Measurements from ENCODE around the gene DNM2. TPM values are rescaled to one million over a fixed set of nuclear protein-coding genes. Genes with fewer than 3 reads are reported as not detected.

Gene DNM2
- total RNA-seq, 1 experiment from 2014 or later = 31.7 TPM

DNA sequence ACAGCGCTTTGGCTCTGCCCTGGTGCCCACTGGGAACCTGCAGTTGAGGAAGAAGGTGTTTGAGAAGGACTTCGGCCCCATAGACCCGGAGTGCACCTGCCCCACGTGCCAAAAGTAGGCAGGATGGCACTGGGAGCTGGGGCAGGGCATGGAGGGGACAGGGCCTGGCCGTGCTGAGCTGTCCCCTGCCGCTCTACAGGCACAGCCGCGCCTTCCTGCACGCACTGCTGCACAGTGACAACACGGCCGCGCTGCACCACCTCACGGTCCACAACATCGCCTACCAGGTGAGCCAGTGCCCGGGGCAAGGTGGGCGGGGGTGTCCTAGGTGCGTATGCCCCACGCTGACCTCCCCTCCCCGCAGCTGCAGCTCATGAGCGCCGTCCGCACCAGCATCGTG, 5.1 kb upstream of the DNM2 start:
- in situ Hi-C loops (cut with HindIII; ENCODE audit: low pct_unique_long_range_greater_than_20kb, low sequenced_read_pairs) = no loop called here
- no peak for DNase-seq (ENCODE audit: low read depth, low spot score)

DNA sequence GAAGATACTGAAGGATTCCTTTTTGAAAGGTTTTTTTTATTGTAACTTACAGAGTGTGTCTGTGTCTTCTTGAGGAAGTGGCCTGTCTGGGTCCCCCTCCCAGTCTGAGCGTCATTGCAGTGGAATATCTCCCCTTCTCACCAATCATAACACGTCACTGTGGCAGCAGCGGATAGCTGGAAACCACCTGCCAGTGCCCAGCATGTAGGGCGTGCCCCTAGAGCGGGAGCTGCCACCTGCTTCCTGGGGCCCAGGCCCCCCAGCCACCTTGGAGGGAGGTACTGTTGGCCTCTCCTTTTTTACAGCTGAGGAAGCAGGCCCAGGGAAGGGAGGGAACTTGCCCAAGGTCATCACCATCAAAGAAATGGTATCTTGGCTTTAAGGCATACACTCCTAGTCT, 4.6 kb upstream of the DNM2 start:
- in situ Hi-C loops (cut with HindIII; ENCODE audit: low pct_unique_long_range_greater_than_20kb, low sequenced_read_pairs) = no loop called here
- no peak for DNase-seq (ENCODE audit: low read depth, low spot score)

- DNase-seq (ENCODE audit: low read depth, low spot score) = no peak
- in situ Hi-C loops (cut with HindIII; ENCODE audit: low pct_unique_long_range_greater_than_20kb, low sequenced_read_pairs) = no loop called here
Measured at GRCh38 chr19:10717054-10717355, 874 bp upstream of the DNM2 start.

- DNase-seq (ENCODE audit: low read depth, low spot score) = peak; percentile 15
- in situ Hi-C loops (cut with HindIII; ENCODE audit: low pct_unique_long_range_greater_than_20kb, low sequenced_read_pairs) = no loop called here
Measured at GRCh38 chr19:10718205-10719196, 622 bp downstream of the DNM2 start.

- in situ Hi-C loops (cut with HindIII; ENCODE audit: low pct_unique_long_range_greater_than_20kb, low sequenced_read_pairs) = no loop called here
- no peak for DNase-seq (ENCODE audit: low read depth, low spot score)
Measured at GRCh38 chr19:10719466-10719961, 1.6 kb downstream of the DNM2 start.

- in situ Hi-C loops (cut with HindIII; ENCODE audit: low pct_unique_long_range_greater_than_20kb, low sequenced_read_pairs) = no loop called here
- DNase-seq (ENCODE audit: low read depth, low spot score) = no peak
Measured at GRCh38 chr19:10720607-10721125, 2.8 kb downstream of the DNM2 start.

- DNase-seq (ENCODE audit: low read depth, low spot score) = no peak
- in situ Hi-C loops (cut with HindIII; ENCODE audit: low pct_unique_long_range_greater_than_20kb, low sequenced_read_pairs) = no loop called here
Measured at GRCh38 chr19:10723591-10723990, 5.7 kb downstream of the DNM2 start.

GRCh38 chr19:10724573-10725071, 6.7 kb downstream of the DNM2 start:
- no peak for DNase-seq (ENCODE audit: low read depth, low spot score)
- in situ Hi-C loops (cut with HindIII; ENCODE audit: low pct_unique_long_range_greater_than_20kb, low sequenced_read_pairs) = no loop called here

DNA sequence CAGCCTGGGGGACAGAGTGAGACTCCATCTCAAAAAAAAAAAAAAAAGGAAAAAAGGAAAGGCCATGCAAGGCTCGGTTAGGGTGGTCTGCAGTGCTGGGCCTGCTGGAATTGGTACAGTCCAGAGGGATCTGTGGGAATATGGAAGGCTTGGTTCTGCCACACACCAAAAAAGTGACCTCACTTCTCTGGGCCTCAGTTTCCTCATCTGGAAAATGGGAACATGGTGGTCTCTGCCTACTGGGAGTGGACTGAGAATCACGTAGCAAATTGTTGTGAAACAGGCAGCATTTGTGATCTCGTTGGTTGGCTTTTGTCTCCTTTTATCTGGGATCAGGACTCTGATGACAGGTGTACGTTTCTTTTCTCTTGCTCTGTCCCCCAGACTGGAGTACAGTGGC, 7.5 kb downstream of the DNM2 start:
- DNase-seq (ENCODE audit: low read depth, low spot score) = no peak

GRCh38 chr19:10726268-10726667, 8.4 kb downstream of the DNM2 start:
- in situ Hi-C loops (cut with HindIII; ENCODE audit: low pct_unique_long_range_greater_than_20kb, low sequenced_read_pairs) = no loop called here
- DNase-seq (ENCODE audit: low read depth, low spot score) = no peak

More for the DNA sequence above, 7.5 kb downstream of the DNM2 start:
- in situ Hi-C loops (cut with HindIII; ENCODE audit: low pct_unique_long_range_greater_than_20kb, low sequenced_read_pairs) = no loop called here

DNA sequence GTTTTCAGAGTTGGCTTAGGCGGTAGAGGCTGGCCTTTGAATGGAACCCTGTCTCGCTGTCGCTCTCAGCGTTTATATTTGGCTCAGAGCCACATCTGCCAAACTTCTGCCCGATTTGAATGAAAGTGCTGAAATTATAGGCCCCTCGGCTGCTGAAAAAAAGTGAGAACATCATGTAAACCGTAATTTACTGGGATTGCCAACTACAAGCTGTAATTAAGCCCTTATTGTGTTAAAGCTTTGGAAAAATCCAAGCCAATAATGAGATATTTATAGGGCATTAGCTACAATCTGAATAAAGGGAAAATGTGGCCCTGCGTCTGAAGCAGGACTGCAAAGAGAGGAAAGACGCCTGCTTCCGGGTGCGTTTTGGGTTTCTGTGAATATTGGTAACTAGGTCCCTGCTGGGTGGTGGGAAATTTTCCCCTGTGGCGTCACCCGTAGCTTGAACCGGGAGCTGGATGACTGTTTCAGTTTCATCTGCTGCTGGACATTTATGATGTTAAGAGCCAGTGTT, 9.9 kb downstream of the DNM2 start:
- no peak for DNase-seq (ENCODE audit: low read depth, low spot score)
- in situ Hi-C loops (cut with HindIII; ENCODE audit: low pct_unique_long_range_greater_than_20kb, low sequenced_read_pairs) = no loop called here

DNA sequence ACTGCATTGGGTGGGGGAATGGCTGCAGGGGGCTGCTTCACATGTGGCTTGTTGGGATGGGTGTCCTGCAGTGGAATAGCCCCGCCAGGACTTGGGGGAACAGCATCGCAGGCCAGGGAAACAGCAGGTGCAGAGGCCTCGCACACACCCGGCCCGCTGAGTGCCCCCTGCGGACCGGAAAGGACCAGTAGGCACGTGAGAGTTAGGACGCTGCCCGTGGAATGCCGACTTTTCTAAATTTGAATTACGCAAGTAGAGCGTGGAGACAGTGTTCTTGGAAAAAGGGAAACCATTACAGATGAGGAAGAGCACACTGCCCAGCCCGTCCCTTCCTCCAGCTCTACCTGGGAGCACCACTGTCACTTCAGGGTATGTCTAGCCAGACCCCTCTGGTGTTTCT, 11.5 kb downstream of the DNM2 start:
- in situ Hi-C loops (cut with HindIII; ENCODE audit: low pct_unique_long_range_greater_than_20kb, low sequenced_read_pairs) = no loop called here
- no peak for DNase-seq (ENCODE audit: low read depth, low spot score)

DNA sequence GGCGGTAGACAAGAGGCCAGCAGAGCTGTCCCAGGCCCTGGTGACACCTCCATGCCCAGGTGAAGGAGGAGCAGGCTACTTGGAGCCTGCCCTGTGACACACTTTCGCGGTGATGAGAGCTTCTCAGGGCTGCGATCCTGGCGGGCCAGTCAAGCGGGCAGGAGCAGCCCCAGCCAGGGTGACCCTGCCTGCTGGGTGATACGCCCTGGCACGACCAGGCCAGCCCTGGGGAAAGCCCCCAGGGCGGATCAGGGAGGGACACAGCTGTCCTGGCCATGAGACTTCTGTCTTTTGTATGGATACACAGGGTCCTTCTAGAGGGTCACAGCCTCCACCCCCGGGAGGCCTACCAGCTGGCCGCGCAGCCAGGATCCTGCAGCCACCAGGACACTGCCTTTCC, 13.1 kb downstream of the DNM2 start:
- no peak for DNase-seq (ENCODE audit: low read depth, low spot score)

DNA sequence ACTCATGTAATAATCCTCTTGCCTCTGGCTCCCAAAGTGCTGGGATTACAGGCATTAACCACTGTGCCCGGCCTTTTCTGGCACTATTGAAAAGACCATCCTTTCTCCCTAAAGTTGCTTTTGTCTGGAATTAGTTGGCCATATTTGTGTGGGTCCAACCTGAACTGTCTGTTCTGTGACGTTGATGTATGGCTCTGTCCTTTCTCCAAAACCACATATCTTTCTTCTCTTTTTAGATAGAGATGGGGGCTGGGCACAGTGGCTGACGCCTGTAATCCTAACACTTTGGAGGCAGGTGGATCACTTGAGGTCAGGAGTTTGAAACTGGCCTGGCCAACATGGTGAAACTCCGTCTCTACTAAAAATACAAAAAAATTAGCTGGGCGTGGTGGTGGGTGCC, 17.9 kb downstream of the DNM2 start:
- in situ Hi-C loops (cut with HindIII; ENCODE audit: low pct_unique_long_range_greater_than_20kb, low sequenced_read_pairs) = no loop called here
- no peak for DNase-seq (ENCODE audit: low read depth, low spot score)

More for the DNA sequence above, 13.1 kb downstream of the DNM2 start:
- in situ Hi-C loops (cut with HindIII; ENCODE audit: low pct_unique_long_range_greater_than_20kb, low sequenced_read_pairs) = no loop called here

GRCh38 chr19:10736189-10736588, 18.3 kb downstream of the DNM2 start:
- in situ Hi-C loops (cut with HindIII; ENCODE audit: low pct_unique_long_range_greater_than_20kb, low sequenced_read_pairs) = no loop called here
- no peak for DNase-seq (ENCODE audit: low read depth, low spot score)

DNA sequence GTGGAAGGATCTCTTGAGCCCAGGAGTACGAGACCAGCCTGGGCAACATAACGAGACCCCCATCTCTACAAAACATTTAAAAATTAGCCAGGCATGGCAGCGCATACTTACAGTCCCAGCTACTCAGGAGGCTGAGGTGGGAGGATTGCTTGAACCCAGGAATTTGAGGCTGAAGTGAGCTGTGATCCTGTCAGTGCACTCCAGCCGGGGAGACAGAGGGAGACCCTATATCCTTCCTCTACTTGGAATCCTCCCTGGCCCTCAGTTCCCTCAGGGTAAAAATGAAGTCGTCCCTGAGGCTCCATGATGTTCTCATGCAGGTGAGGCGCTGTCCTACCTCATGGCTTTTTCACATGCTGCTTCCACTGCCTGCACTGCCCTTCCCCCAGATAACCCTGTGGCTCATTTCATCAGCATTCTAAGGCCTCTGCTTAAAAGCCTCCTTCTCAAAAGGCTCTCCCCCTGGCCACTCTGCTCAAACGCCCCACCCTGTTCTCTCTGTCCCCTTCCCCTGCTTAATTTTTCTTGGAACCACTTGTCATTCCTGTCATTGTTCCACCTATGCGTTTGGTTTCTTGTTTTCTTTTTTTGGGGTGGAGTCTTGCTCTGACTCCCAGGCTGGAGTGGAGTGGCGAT, 19.2 kb downstream of the DNM2 start:
- in situ Hi-C loops (cut with HindIII; ENCODE audit: low pct_unique_long_range_greater_than_20kb, low sequenced_read_pairs) = no loop called here

GRCh38 chr19:10737722-10738121, 19.8 kb downstream of the DNM2 start:
- no peak for DNase-seq (ENCODE audit: low read depth, low spot score)
- in situ Hi-C loops (cut with HindIII; ENCODE audit: low pct_unique_long_range_greater_than_20kb, low sequenced_read_pairs) = no loop called here

More for the DNA sequence above, 19.2 kb downstream of the DNM2 start:
- no peak for DNase-seq (ENCODE audit: low read depth, low spot score)

GRCh38 chr19:10740798-10741197, 22.9 kb downstream of the DNM2 start:
- in situ Hi-C loops (cut with HindIII; ENCODE audit: low pct_unique_long_range_greater_than_20kb, low sequenced_read_pairs) = no loop called here

More at GRCh38 chr19:10740798-10741197, 22.9 kb downstream of the DNM2 start:
- DNase-seq (ENCODE audit: low read depth, low spot score) = no peak
